GM18502 (cell line): ENCODE data around the gene HTRA1.

ENCODE experiments used
- ATAC-seq: cut with Tn5 transposase; IDR thresholded peaks from one replicate; pipeline ENCODE4 v1.9.1; 2021; ENCODE audit warnings: mild to moderate bottlenecking; ENCODE audit not compliant: unreplicated experiment, poor library complexity

The HTRA1 gene

GRCh38 chr10:122471531-122472177, 10.3 kb downstream of the HTRA1 start:
- ATAC-seq = no peak

- ATAC-seq = no peak
These were observed 11.8 kb downstream of the HTRA1 start for GRCh38 chr10:122473116-122473515.

- ATAC-seq = no peak
These were observed 12.9 kb downstream of the HTRA1 start for GRCh38 chr10:122474131-122474818.

GRCh38 chr10:122475100-122475499, 13.7 kb downstream of the HTRA1 start:
- no peak for ATAC-seq

GRCh38 chr10:122475591-122476332, 14.4 kb downstream of the HTRA1 start:
- no peak for ATAC-seq

- no peak for ATAC-seq
These were observed 15.0 kb downstream of the HTRA1 start for GRCh38 chr10:122476333-122476695.

- no peak for ATAC-seq
These were observed 16.1 kb downstream of the HTRA1 start for GRCh38 chr10:122477436-122477835.

- no peak for ATAC-seq
These were observed 17.6 kb downstream of the HTRA1 start for GRCh38 chr10:122478971-122479370.

- ATAC-seq = no peak
These were observed 18.9 kb downstream of the HTRA1 start for GRCh38 chr10:122480146-122480833.

- ATAC-seq = no peak
These were observed 20.1 kb downstream of the HTRA1 start for GRCh38 chr10:122481296-122482056.

- no peak for ATAC-seq
These were observed 23.1 kb downstream of the HTRA1 start for GRCh38 chr10:122484276-122485060.

GRCh38 chr10:122485670-122486069, 24.3 kb downstream of the HTRA1 start:
- ATAC-seq = no peak

- ATAC-seq = no peak
These were observed 25.2 kb downstream of the HTRA1 start for GRCh38 chr10:122486406-122487080.

GRCh38 chr10:122487174-122487765, 25.9 kb downstream of the HTRA1 start:
- ATAC-seq = no peak

- ATAC-seq = no peak
These were observed 28.9 kb downstream of the HTRA1 start for GRCh38 chr10:122490268-122490667.

- no peak for ATAC-seq
These were observed 29.7 kb downstream of the HTRA1 start for GRCh38 chr10:122490786-122491680.

- no peak for ATAC-seq
These were observed 30.7 kb downstream of the HTRA1 start for GRCh38 chr10:122492006-122492405.
